HFF-Myc (cell line): ENCODE data around the gene B4GALT6.

ENCODE experiments used
- DNase-seq: peaks from one replicate; pipeline ENCODE4 v3.0.0-alpha.2; 2011; ENCODE audit warnings: low read depth; ENCODE audit errors: extremely low read depth
- H3K4me3 ChIP-seq: replicated peaks from 2 replicates; pipeline ENCODE4 v1.5.1; 2011; ENCODE audit warnings: low read depth, mild to moderate bottlenecking, control low read depth, low read length
- CTCF ChIP-seq: IDR thresholded peaks from 2 replicates; pipeline ENCODE4 v1.5.1; 2012; ENCODE audit warnings: mild to moderate bottlenecking, low read depth, low read length, control low read depth; ENCODE audit errors: missing control alignments

B4GALT6 gene

DNA sequence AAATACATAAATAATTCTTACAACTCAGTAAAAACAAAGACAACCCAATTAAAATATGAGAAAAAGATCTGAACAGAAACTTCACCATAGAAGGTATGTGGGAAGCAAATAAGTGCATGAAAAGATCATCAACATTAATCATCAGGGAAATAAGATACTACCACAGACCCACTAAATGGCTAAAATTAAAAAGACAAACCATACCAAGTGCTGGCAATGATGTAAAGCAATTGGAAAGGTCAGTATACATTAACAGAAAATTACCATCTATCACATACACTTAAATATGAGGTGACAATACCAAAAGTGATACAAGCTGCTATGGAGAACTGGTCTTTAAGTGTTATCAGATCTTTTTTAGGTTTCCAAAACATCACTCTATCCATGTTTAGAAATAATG lies 48.0 kb downstream of the B4GALT6 start:
- H3K4me3 ChIP-seq = no peak overlapping the region
- no peak for TF ChIP-seq CTCF
- no peak for DNase-seq

DNA sequence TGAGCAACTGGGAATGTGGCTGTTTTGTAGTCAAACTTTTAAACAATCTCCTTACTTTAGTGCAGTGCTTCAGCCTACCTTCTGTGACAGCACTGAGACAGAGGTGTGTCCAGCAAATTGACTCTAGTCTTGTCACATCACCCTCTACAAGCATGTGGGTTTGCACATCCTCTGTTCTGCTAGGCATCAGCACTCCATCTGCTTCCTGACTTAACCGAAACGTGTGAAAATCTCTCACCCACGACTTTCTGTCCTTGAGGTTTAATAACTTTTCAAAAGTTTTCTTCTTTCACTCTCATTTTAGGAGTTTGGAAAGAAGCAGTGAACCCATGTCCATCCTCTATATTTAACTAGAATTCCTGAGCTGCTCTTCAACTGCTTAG lies 50.1 kb downstream of the B4GALT6 start:
- no peak for DNase-seq
- TF ChIP-seq CTCF = no peak
- no peak overlapping the region for H3K4me3 ChIP-seq

DNA sequence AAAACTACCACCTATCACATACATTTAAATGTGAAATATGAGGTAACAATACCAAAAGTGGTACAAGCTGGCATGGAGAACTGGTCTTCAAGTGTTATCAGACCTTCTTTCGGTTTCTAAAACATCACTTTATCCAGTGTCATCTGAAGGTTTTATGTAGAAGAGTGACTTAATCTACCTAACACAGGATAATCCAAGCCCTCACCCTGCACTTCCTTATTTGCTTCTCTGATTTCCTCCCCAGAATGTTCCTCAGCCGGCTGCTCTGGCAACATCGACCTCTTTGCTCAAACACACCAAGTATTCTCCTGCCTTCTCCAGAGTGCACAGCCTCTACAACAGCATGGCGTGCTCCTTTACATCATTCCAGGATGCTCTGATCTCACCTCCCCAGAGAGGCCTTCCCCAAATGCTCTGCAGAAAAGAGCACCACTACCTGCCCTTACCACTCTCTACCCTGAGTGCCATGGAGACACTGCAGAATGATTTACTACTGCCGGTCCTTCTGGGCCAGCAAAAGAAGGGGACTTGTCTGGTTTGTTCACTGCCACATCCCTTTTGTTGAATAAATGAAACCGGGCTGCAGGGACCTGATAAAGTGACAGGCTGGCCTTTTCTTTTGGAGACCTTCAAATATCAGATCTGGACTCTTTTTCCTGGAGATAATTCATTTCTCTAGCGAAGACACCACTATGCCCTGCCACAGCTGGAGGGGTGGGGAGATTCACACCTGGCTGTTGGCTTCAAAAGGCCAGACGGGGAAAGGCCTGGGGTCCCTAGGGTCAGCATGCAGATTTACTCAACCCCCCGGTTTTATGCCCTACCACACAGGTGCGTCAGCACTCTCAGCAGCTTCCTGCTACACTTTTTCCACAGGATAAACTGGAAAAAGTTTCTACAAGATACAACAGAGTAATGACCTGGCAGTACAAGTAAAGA lies 50.7 kb downstream of the B4GALT6 start:
- no peak for DNase-seq
- no peak overlapping the region for H3K4me3 ChIP-seq
- no peak for TF ChIP-seq CTCF

DNA sequence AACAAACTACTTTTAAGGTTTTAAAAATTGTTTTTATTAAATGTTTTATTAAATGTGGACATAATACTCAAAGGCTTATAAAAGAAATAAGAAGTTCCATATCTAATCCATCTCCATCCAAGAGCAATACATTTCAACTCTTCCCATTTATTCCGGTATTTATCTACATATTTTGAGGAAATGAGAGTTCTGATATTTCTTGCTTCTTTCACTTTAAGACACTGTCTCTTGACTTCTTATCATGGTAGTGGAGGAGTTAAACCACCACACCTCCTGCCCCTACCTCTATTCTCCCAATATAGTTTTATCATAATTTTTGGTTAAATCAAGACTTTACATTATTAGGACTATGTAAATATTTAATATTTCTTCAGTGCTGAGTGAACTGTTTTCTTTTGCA lies 52.0 kb downstream of the B4GALT6 start:
- no peak for TF ChIP-seq CTCF
- no peak overlapping the region for H3K4me3 ChIP-seq
- no peak for DNase-seq

DNA sequence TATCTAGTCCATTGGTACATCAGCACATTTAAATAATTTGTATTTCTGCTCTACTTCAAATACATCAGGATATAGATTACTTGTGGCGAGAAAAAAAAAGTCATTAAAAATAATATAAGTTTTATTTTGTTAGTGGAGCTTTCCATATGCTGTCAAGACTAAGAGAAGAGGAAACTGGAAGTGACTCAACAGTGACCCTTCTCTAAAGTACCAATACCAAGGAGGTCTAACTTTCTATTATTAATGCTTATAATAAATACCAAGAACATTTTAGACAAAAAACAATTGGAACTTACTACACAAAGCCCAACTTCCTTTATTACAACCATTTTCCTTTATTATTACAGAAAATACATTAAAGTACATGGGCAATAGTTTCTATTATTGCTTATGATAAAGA lies 52.9 kb downstream of the B4GALT6 start:
- DNase-seq = no peak
- H3K4me3 ChIP-seq = no peak overlapping the region
- TF ChIP-seq CTCF = no peak

- no peak for TF ChIP-seq CTCF
- DNase-seq = no peak
- no peak overlapping the region for H3K4me3 ChIP-seq
These were observed 53.8 kb downstream of the B4GALT6 start for GRCh38 chr18:31630549-31630948.
